ENCODE data around the gene MRPS15.

DNA sequence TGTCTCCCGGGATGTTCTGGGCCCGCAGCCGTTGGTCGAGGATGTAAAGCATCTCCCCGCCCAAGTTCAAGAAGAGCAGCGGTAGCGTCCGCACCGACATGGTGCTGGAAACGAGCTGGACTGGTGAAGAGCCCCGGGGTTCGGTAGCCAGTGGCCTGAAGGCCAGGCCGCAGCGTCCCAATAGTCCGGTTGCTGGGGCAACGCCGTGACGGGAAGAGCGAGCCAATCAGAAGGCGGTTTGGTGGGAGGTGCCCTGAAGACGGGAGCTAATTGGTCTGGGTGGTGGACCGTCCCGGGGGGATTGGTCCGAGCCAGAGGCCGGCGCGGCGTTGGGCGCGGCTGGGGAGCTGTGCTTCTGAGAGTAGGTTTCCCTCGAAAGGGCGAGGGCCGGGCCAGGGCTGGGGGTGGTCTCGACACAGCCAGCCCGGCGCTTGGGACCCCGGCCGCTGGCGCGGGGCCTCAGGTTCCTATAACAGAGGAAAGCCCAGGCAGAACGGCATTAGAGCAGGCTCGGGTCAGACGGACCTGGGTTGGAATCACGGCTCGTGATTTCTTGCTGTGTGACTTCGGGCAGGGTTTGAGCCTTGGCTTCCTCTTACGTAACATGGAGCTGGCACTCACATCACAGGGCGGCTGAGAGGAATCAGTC is 13.8 kb downstream of the MRPS15 start, which contains the start of gene OSCP1:
- TF ChIP-seq POLR2A (IDR thresholded peaks at IDR 0.05), result peak; percentile 74 to 92
- TF ChIP-seq, protein P1, sequence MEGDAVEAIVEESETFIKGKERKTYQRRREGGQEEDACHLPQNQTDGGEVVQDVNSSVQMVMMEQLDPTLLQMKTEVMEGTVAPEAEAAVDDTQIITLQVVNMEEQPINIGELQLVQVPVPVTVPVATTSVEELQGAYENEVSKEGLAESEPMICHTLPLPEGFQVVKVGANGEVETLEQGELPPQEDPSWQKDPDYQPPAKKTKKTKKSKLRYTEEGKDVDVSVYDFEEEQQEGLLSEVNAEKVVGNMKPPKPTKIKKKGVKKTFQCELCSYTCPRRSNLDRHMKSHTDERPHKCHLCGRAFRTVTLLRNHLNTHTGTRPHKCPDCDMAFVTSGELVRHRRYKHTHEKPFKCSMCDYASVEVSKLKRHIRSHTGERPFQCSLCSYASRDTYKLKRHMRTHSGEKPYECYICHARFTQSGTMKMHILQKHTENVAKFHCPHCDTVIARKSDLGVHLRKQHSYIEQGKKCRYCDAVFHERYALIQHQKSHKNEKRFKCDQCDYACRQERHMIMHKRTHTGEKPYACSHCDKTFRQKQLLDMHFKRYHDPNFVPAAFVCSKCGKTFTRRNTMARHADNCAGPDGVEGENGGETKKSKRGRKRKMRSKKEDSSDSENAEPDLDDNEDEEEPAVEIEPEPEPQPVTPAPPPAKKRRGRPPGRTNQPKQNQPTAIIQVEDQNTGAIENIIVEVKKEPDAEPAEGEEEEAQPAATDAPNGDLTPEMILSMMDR (IDR thresholded peaks at IDR 0.05), result no peak
